Suppressor macrophage (primary cell): ENCODE measurements around the gene ANKRD20A1.
"Not testable (repeated sequence)": the region's sequence is repeated elsewhere in the genome, so short reads cannot be mapped to it uniquely, and the experiment has no call there.

Source experiments
- DNase-seq, 4 experiments: peaks; one replicate each; pipeline ENCODE4 v3.0.0-alpha.2; 2020 to 2022
- total RNA-seq, 17 experiments: gene quantifications; one replicate each; lab custom pipeline; 2026; ENCODE audit warnings: mixed read lengths in 6 of 17, inconsistent platforms in 3 of 17; lab: John Stamatoyannopoulos, UW

Gene ANKRD20A1
- total RNA-seq: 0 to 0.72 (median 0.18) reads per million in 17 experiments

DNA sequence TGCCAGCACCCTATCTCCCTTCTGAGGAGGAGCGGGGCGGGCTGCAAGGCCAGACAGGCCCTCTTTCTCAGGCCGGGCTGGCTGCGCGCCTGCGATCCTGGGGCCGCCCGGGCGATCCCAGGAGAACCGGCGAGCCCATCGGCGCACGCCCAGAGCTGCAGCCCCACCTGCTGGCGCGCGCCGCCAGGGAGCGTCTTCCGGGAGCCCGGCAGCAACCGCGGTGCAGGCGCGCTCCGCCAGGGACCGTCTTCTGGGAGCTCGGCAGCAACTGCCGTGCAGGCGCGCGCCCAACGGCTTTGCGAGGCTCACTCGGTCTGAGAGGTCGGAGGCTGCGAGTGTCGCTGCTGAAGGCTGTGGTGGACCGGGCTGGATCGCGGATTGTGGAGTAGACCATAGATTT, at the start of gene ANKRD20A1:
ANKRD20A1 (plus strand) TSS at position 61 of the 400 bp plus-strand sequence. CDS start 496 bp downstream, outside the sequence.
- DNase-seq: not testable (repeated sequence)

DNA sequence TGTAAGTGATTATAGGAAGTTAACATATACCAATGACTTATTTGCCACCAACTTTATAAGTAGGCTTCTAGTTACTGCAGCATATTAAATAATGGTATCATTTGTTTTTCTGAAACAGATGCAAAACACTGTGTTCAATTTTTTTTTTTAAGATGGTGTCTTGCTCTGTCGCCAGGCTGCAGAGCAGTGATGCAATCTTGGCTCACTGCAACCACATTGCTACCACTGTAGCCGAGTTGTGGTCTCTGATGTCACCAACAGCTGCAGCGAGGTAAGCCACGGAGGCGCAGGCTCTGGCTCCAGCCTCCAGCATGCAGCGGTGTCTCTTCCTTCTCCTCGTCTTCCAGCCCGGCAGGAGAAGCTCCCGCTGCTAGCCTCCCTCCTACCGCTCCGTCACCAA, 26.6 kb upstream of the ANKRD20A1 start:
- peak in 1 of 4 experiments; percentile 1 for DNase-seq
